AG04449 (cell line): ENCODE results near the gene GPR32.
"Not testable (repeated sequence)": the region's sequence is repeated elsewhere in the genome, so short reads cannot be mapped to it uniquely, and the experiment has no call there.

ENCODE experiments used
- CTCF ChIA-PET: fragments of 350-600 bp; formaldehyde crosslinking; extraction: SDS; loops from one replicate; lab custom pipeline; 2021; ENCODE audit warnings: antibody characterized with exemption; lab: Yijun Ruan, JAX
- POLR2A ChIA-PET: fragments of 400-600, 350-600 bp; formaldehyde crosslinking; extraction: SDS; loops from one replicate; lab custom pipeline; 2020; ENCODE audit warnings: antibody characterized with exemption, inconsistent platforms; lab: Yijun Ruan, JAX
- DNase-seq: peaks from one replicate; pipeline ENCODE4 v3.0.0-alpha.2; 2010; ENCODE audit warnings: low read depth, low spot score
- H3K4me3 ChIP-seq: 2 replicates; pipeline ENCODE4 v1.5.1; 2011; ENCODE audit warnings: low read depth, mild to moderate bottlenecking, control low read depth, low read length
- CTCF ChIP-seq: IDR thresholded peaks from one replicate; pipeline ENCODE4 v1.5.1; 2011; ENCODE audit warnings: mild to moderate bottlenecking, moderate library complexity, low read length, control low read depth, inconsistent platforms; ENCODE audit not compliant: insufficient read depth; ENCODE audit errors: missing control alignments

The GPR32 gene

GRCh38 chr19:50804420-50805272 lies 34.4 kb downstream of the GPR32 start:
- peak overlapping the region; percentile 98 for H3K4me3 ChIP-seq
- TF ChIP-seq CTCF: no peak
- ChIA-PET POLR2A (interaction anchor here (0.6 to 1.7 kb wide), 6 partner anchors 9 to 117 kb away, joined by 3 to 20 read pairs (median 4); partner anchors contain the start of gene ACP4), CTCF (interaction anchor here (1.5 kb wide), 1 partner anchor 24 kb away, joined by 3 read pairs; no protein-coding TSS in a partner anchor)
- DNase-seq: peak; percentile 93

- ChIA-PET POLR2A (no interaction called here), CTCF (no interaction called here)
- no peak for TF ChIP-seq CTCF
- no peak for DNase-seq
- no peak overlapping the region for H3K4me3 ChIP-seq
These were observed 38.6 kb downstream of the GPR32 start for GRCh38 chr19:50808856-50809255.

- POLR2A ChIA-PET, H3K4me3 ChIP-seq, CTCF ChIA-PET, DNase-seq: not testable (repeated sequence)
These were observed 41.5 kb downstream of the GPR32 start for GRCh38 chr19:50811622-50812238.

- no peak overlapping the region for H3K4me3 ChIP-seq
- ChIA-PET POLR2A (no interaction called here), CTCF (no interaction called here)
- DNase-seq: no peak
- no peak for TF ChIP-seq CTCF
These were observed 42.2 kb downstream of the GPR32 start for GRCh38 chr19:50812474-50812873.

GRCh38 chr19:50814883-50815282 lies 44.6 kb downstream of the GPR32 start:
- CTCF ChIA-PET: no interaction called here
- H3K4me3 ChIP-seq: no peak overlapping the region
- no peak for TF ChIP-seq CTCF
- POLR2A ChIA-PET: no interaction called here
- DNase-seq: no peak

GRCh38 chr19:50815439-50815838 lies 45.2 kb downstream of the GPR32 start:
- ChIA-PET CTCF (no interaction called here), POLR2A (no interaction called here)
- no peak for TF ChIP-seq CTCF
- no peak for DNase-seq
- no peak overlapping the region for H3K4me3 ChIP-seq
